Esophagus muscularis mucosa (tissue), 4 donors: ENCODE results near the gene NEK2. TPM values are rescaled to one million over a fixed set of nuclear protein-coding genes. Genes with fewer than 3 reads are reported as not detected.
"Not testable (repeated sequence)": the region's sequence is repeated elsewhere in the genome, so short reads cannot be mapped to it uniquely, and the experiment has no call there.

Experiments used
- DNase-seq: peaks from one replicate; pipeline ENCODE4 v3.0.0-alpha.2; 2017; ENCODE audit errors: extremely low spot score
- H3K27ac ChIP-seq, 4 donors: fragments of 200-600 bp; sonication (generic); replicated peaks in 1 of 4; 1 replicate in 3 of 4; 2 replicates in 1 of 4; pipeline ENCODE4 v1.5.1; 2016 to 2019; ENCODE audit warnings: mild to moderate bottlenecking in 1 of 4
- H3K27me3 ChIP-seq, 4 donors: fragments of 200-600 bp; sonication (generic); one replicate each; pipeline versions ENCODE4 v1.5.1 to v1.6.0; 2016 to 2019
- H3K36me3 ChIP-seq, 4 donors: fragments of 200-600 bp; sonication (generic); one replicate each; pipeline ENCODE4 v1.5.1; 2016 to 2019
- H3K4me1 ChIP-seq, 4 donors: fragments of 200-600 bp; sonication (generic); one replicate each; pipeline ENCODE4 v1.5.1; 2016 to 2019
- H3K4me3 ChIP-seq, 4 donors: fragments of 200-600 bp; sonication (generic); 1 replicate in 2 of 4; 2 replicates in 2 of 4; pipeline ENCODE4 v1.5.1; 2016 to 2019; ENCODE audit warnings: mild to moderate bottlenecking in 4 of 4, moderate library complexity in 1 of 4
- H3K9me3 ChIP-seq, 4 donors: fragments of 200-600 bp; sonication (generic); 1 replicate in 3 of 4; 2 replicates in 1 of 4; pipeline ENCODE4 v1.5.1; 2016 to 2019
- EP300 ChIP-seq: sonication (generic); formaldehyde crosslinking; IDR thresholded peaks from one replicate; pipeline ENCODE4 v1.6.1; 2017; ENCODE audit warnings: antibody characterized with exemption
- POLR2A ChIP-seq: fragments of 450-650 bp; IDR thresholded peaks from one replicate; pipeline ENCODE4 v1.6.1; 2017; ENCODE audit warnings: antibody characterized with exemption, moderate library complexity, mild to moderate bottlenecking, low read depth
- POLR2AphosphoS5 ChIP-seq, 2 donors: sonication (generic); formaldehyde crosslinking; IDR thresholded peaks; one replicate each; pipeline ENCODE4 v1.6.1; 2017; ENCODE audit warnings: antibody characterized with exemption in 2 of 2
- WGBS: methylation state at CpG from one replicate; pipeline ENCODE4 v1.1.5; 2018; 5-methylcytosine and 5-hydroxymethylcytosine counted together
- intact Hi-C: fragments of 100-400 bp; cut with DNase I; formaldehyde crosslinking; loops from one replicate; pipeline ENCODE4 v1.15.1; 2023
- total RNA-seq, 4 donors: library from RNA; depleted of rRNA; stranded (reverse); fragments of >200 nt; gene quantifications; one replicate each; pipeline versions ENCODE4 v1.1.0 to v1.2.1, GENCODE V29; 2016
- TF ChIP-seq, protein P1 (sequence below), 3 experiments: fragments of 200-600 bp in 2 of 3; fragments of 450-650 bp in 1 of 3; sonication (generic) in 2 of 3; IDR thresholded peaks; one replicate each; pipeline ENCODE4 v1.5.1; 2017 to 2019; ENCODE audit warnings: antibody characterized with exemption in 3 of 3, mild to moderate bottlenecking in 2 of 3, moderate library complexity in 1 of 3

The NEK2 gene
- total RNA-seq = not detected

DNA sequence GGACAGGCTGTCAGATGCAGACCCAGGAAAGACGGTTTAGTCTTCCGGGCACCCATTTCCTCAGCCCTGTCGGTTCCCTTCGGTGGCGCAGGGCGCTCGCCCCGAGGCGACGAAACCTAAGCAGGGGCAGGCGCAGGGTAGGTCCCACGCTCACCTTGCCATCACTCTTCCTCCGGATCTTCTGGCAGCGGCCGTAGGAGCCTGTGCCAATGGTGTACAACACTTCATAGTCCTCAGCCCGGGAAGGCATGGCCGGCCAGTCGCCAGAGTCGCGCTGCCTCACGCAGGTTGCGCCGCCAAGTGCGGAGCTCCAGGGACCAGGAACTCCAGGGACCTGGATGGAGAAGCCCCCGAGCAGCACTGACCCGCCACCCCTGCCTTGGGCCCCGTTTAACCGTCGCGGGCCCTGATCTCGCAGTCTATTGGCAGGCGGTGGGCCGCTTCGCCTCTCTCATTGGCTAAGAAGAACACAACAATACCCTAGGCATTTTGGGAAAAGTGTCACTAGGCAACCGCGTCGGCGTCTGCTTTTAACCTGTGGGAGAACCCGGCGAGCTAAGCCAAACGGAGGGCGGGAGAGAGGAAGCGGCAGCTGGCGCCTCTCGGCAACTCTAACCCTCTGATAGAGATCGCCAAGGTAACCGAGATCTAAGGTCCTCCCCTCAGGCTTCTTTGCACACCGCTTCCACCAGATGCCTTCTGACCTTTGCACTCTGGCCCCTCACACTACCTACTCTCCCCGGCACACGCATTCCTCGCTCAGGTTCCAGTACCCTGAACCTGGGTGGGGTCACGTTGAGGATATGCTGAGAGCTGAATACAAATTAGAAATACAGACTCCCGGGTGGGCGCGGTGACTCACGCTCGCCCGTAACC lies at the start of gene NEK2:
Gene NEK2, minus strand, starts transcription at position 392 of the 876 bp plus-strand sequence. Its CDS starts 142 bp downstream, at position 250.
- Histone ChIP-seq H3K4me3 (peak within 1 kb of the TSS; percentile 53 to 66 (median 56)), H3K9me3 (no peaks in the 10 kb centered on the region), H3K36me3 (no peaks in the 10 kb centered on the region), H3K27me3 (peaks cover 0 to 6% (median 0%) of the 10 kb centered on the region in 4 donors), H3K4me1 (peaks cover 11 to 16% (median 12%) of the 10 kb centered on the region in 4 donors), H3K27ac (no peak within 1 kb of the TSS)
- intact Hi-C loops = no loop called here
- peak; percentile 95 for DNase-seq
- under 1% methylated on average over 26 of the region's 58 CpGs for WGBS
- TF ChIP-seq POLR2A = no peak
- TF ChIP-seq POLR2AphosphoS5 (IDR thresholded peaks at IDR 0.05) = peak in 1 of 2 donors; percentile 64
- no peak for TF ChIP-seq EP300
- TF ChIP-seq, protein P1, sequence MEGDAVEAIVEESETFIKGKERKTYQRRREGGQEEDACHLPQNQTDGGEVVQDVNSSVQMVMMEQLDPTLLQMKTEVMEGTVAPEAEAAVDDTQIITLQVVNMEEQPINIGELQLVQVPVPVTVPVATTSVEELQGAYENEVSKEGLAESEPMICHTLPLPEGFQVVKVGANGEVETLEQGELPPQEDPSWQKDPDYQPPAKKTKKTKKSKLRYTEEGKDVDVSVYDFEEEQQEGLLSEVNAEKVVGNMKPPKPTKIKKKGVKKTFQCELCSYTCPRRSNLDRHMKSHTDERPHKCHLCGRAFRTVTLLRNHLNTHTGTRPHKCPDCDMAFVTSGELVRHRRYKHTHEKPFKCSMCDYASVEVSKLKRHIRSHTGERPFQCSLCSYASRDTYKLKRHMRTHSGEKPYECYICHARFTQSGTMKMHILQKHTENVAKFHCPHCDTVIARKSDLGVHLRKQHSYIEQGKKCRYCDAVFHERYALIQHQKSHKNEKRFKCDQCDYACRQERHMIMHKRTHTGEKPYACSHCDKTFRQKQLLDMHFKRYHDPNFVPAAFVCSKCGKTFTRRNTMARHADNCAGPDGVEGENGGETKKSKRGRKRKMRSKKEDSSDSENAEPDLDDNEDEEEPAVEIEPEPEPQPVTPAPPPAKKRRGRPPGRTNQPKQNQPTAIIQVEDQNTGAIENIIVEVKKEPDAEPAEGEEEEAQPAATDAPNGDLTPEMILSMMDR (IDR thresholded peaks at IDR 0.05) = no peak

DNA sequence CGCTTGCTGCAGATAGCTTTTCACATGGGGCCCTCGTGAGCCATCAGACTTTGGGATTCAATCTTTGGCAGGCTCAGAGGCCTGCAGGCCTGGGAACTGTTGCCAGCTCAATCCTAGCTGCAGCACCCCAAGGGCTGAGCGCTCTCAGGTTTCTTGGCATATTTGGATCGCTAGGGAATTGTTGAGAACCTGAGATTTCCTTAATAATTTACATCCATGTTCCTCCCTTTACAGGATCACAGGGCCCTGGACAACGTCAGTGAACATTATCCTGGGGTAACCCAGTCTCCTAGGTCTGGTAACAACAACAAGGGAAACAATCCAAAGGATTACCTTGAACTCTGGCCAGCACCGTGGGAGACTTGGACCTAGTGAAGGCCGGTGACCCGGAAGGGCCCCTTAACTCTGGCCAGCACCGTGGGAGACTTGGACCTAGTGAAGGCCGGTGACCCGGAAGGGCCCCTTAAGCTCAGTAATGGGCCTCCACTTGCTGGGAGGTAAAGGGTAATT lies 49.3 kb upstream of the NEK2 start:
- 83% methylated on average over 7 of the region's 11 CpGs for WGBS
- TF ChIP-seq POLR2AphosphoS5 (IDR thresholded peaks at IDR 0.05) (no peak), POLR2A (no peak), EP300 (no peak)
- TF ChIP-seq, protein P1 (IDR thresholded peaks at IDR 0.05) = no peak
- no peak overlapping the region for H3K4me3 ChIP-seq

DNA sequence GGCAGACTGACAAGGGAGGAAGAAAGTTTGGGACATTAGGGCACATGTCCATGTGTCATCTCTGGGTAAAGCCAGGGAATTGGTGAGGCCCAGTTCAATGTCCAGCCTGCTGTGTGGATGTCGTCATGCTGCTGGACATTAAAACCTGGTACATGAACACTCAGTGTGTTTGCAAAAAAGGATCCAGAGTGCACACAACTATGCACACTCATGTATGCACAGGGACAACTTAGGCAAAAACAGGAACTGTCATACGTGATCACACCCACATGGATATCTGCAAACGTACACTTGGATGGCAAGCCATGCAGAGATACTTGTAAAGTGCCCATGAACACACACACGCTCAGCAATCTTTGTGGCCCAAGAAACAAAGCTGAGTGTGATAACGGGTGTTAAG lies 47.9 kb upstream of the NEK2 start:
- no peak overlapping the region for H3K4me3 ChIP-seq
- no peak overlapping the region for H3K27ac ChIP-seq
- no peaks in the 10 kb centered on the region for H3K36me3 ChIP-seq
- 92% methylated on average over 5 of the region's 5 CpGs for WGBS
- H3K27me3 ChIP-seq = no peaks in the 10 kb centered on the region
- DNase-seq = no peak
- H3K9me3 ChIP-seq = no peaks in the 10 kb centered on the region
- TF ChIP-seq POLR2AphosphoS5 (IDR thresholded peaks at IDR 0.05) (no peak), POLR2A (no peak), EP300 (no peak)
- TF ChIP-seq, protein P1 (IDR thresholded peaks at IDR 0.05) = no peak
- intact Hi-C loops = no loop called here
- no peaks in the 10 kb centered on the region for H3K4me1 ChIP-seq

More for the DNA sequence above, 49.3 kb upstream of the NEK2 start:
- H3K27me3 ChIP-seq = no peaks in the 10 kb centered on the region
- H3K9me3 ChIP-seq = no peaks in the 10 kb centered on the region
- intact Hi-C loops = no loop called here
- no peak overlapping the region for H3K27ac ChIP-seq
- no peak for DNase-seq
- H3K36me3 ChIP-seq = no peaks in the 10 kb centered on the region
- H3K4me1 ChIP-seq = no peaks in the 10 kb centered on the region

DNA sequence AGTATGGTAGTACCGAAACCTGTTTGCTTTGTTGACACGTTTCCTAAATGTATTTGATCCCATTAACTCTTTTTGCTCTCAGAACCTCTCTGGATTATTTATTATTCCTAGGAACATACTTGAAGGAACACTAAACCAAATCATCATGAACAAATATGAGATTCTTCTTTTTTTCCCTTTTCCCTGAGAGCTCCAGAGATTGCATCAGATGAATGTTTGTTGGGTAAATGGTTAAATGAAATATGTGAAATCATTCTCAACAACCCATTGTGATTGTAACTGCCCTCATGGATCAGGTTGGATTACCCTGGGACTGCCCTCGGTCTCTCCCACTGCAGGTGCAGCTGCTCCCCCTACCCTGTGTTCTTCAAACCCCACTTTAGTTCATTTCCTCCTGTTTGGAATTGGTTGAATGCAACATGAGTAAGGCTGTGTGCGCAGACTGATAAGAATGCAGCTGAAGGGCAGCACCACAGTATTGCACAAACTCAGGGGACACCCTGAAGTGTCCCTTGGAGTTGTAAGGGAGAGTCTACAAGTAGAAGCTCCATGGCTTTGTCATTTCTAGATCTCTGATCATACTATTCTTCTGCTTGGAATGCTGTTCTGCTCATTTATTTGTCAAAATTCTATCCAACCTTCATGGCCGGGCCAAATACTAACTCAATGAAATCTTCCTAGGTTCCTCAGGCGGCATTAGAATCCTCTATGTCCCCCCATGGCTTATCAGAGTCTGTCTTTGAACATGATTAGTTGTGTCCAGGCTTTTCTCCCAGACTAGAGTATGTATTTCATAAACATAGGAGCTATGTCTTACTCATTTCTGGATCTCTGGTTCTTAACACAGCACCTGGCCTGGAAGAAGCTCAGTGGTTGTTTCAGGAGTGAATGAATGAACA lies 47.1 kb upstream of the NEK2 start:
- Histone ChIP-seq H3K9me3 (no peaks in the 10 kb centered on the region), H3K4me3 (no peak overlapping the region), H3K36me3 (no peaks in the 10 kb centered on the region), H3K27ac (no peak overlapping the region), H3K27me3 (no peaks in the 10 kb centered on the region), H3K4me1 (no peaks in the 10 kb centered on the region)
- DNase-seq = no peak
- TF ChIP-seq, protein P1 (IDR thresholded peaks at IDR 0.05) = no peak
- TF ChIP-seq EP300 = no peak
- TF ChIP-seq POLR2A = no peak
- TF ChIP-seq POLR2AphosphoS5 (IDR thresholded peaks at IDR 0.05) = no peak
- WGBS = 95% methylated on average over 6 of the region's 6 CpGs
- intact Hi-C loops = no loop called here

DNA sequence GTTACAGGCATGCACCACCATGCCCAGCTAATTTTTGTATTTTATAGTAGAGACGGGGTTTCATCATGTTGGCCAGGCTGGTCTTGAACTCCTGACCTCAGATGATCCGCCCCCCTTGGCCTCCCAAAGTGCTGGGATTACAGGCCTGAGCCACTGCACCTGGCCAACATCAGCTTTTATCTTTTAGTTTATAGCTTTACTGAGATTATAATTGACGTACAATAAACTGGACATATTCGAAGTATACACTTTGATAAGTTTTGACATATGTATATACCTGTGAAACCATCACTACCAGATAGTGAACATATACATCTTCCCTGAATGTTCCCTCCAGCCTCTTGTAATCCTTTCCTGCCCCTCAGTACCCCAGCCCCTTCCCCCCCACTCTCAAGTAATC lies 41.1 kb upstream of the NEK2 start:
- H3K4me3 ChIP-seq, DNase-seq, H3K9me3 ChIP-seq, H3K27ac ChIP-seq, intact Hi-C loops, H3K36me3 ChIP-seq, H3K4me1 ChIP-seq, H3K27me3 ChIP-seq: not testable (repeated sequence)
- WGBS = 91% methylated on average over 4 of the region's 4 CpGs
